K562 (cell line): Measurements from ENCODE around the gene ZNF792. TPM values are rescaled to one million over a fixed set of nuclear protein-coding genes. Genes with fewer than 3 reads are reported as not detected.
A peak's percentile ranks its signal among the peaks of the same experiment; 100 is the strongest.

Experiments
- CBX1 ChIP-seq: sonication (generic); IDR thresholded peaks from 2 replicates; pipeline ENCODE4 v1.6.1; 2016; ENCODE audit warnings: antibody characterized with exemption, low read depth, mild to moderate bottlenecking
- CHCHD3 ChIP-seq: fragments of 250-450 bp; sonication (Bioruptor Pico); IDR thresholded peaks from 2 replicates; pipeline ENCODE4 v2.1.2; 2022; ENCODE audit warnings: mild to moderate bottlenecking
- CREM ChIP-seq: IDR thresholded peaks from 2 replicates; pipeline ENCODE4 v1.6.1; 2014; ENCODE audit warnings: antibody characterized with exemption, low read depth
- EGR1 ChIP-seq: fragments of 450-650 bp; conservative IDR thresholded peaks from 2 replicates; pipeline ENCODE4 v1.6.1; 2017; ENCODE audit warnings: mild to moderate bottlenecking
- ELF4 ChIP-seq: fragments of 450-650 bp; formaldehyde crosslinking; IDR thresholded peaks from 2 replicates; pipeline ENCODE4 v1.4.0; 2022; ENCODE audit warnings: missing genetic modification characterization
- ERF ChIP-seq: fragments of 450-650 bp; formaldehyde crosslinking; IDR thresholded peaks from 2 replicates; pipeline ENCODE4 v1.4.0; 2020; ENCODE audit warnings: mild to moderate bottlenecking, mixed read lengths
- GMEB1 ChIP-seq: fragments of 250-450 bp; sonication (Bioruptor Pico); IDR thresholded peaks from 2 replicates; pipeline ENCODE4 v1.4.0; 2020; ENCODE audit warnings: mild to moderate bottlenecking
- HDGF ChIP-seq: fragments of 450-650 bp; IDR thresholded peaks from 2 replicates; pipeline ENCODE4 v1.6.1; 2016
- JUN ChIP-seq, 2 experiments: sonication (generic) in 1 of 2; formaldehyde crosslinking in 1 of 2; IDR thresholded peaks; 2 replicates each; pipeline versions ENCODE4 v1.6.1 to v1.8.0; 2012 to 2022; ENCODE audit warnings: borderline replicate concordance in 2 of 2, mild to moderate bottlenecking in 2 of 2, improper control_type of control experiment in 1 of 2, low read depth in 1 of 2, low read length in 1 of 2, missing genetic modification reagents in 1 of 2
- MNT ChIP-seq, 2 experiments: fragments of 450-650 bp; conservative IDR thresholded peaks; 2 replicates each; pipeline ENCODE4 v1.6.1; 2017; ENCODE audit warnings: mild to moderate bottlenecking in 2 of 2, moderate library complexity in 2 of 2
- MTA3 ChIP-seq: fragments of 450-650 bp; formaldehyde crosslinking; IDR thresholded peaks from 2 replicates; pipeline ENCODE4 v1.6.1; 2017; ENCODE audit warnings: mild to moderate bottlenecking, borderline replicate concordance
- POLR2A ChIP-seq: fragments of 450-650 bp; conservative IDR thresholded peaks from 2 replicates; pipeline ENCODE4 v1.6.1; 2016
- POLR3G ChIP-seq: IDR thresholded peaks from 2 replicates; pipeline ENCODE4 v1.6.1; 2011; ENCODE audit not compliant: insufficient read length, insufficient replicate concordance; ENCODE audit errors: extremely low read depth
- RBBP5 ChIP-seq: fragments of 200-600 bp; sonication (generic); IDR thresholded peaks from 2 replicates; pipeline ENCODE4 v1.6.1; 2012; ENCODE audit warnings: borderline replicate concordance, mild to moderate bottlenecking, low read length, control low read depth, inconsistent platforms; ENCODE audit not compliant: insufficient read depth, poor library complexity, severe bottlenecking
- RBM34 ChIP-seq: fragments of 200-400 bp; formaldehyde crosslinking; IDR thresholded peaks from 2 replicates; pipeline ENCODE4 v1.6.1; 2018; ENCODE audit warnings: low read length, borderline replicate concordance; ENCODE audit not compliant: insufficient read depth
- RNF2 ChIP-seq: sonication (generic); IDR thresholded peaks from 2 replicates; pipeline ENCODE4 v1.6.1; 2016
- SIN3A ChIP-seq, 2 experiments: fragments of 150-350 bp in 1 of 2; IDR thresholded peaks; 2 replicates each; pipeline ENCODE4 v1.6.1; 2011 to 2016; ENCODE audit warnings: borderline replicate concordance in 2 of 2, low read depth in 2 of 2, low read length in 2 of 2, mild to moderate bottlenecking in 2 of 2, moderate library complexity in 2 of 2; ENCODE audit not compliant: control insufficient read depth in 1 of 2
- TFAP4 ChIP-seq: sonication (generic); formaldehyde crosslinking; IDR thresholded peaks from 2 replicates; pipeline ENCODE4 v1.8.0; 2022; ENCODE audit warnings: missing genetic modification reagents, mild to moderate bottlenecking, moderate library complexity, borderline replicate concordance
- ZNF143 ChIP-seq: sonication (generic); formaldehyde crosslinking; IDR thresholded peaks from 2 replicates; pipeline ENCODE4 v1.9.0; 2022; ENCODE audit warnings: mild to moderate bottlenecking, missing genetic modification reagents
- ZNF408 ChIP-seq: fragments of 250-450 bp; sonication (Bioruptor Pico); IDR thresholded peaks from 2 replicates; pipeline ENCODE4 v1.4.0; 2020; ENCODE audit warnings: low read depth, mild to moderate bottlenecking, moderate library complexity
- ZNF561 ChIP-seq: fragments of 450-650 bp; formaldehyde crosslinking; conservative IDR thresholded peaks from 2 replicates; pipeline ENCODE4 v1.4.0; 2020; ENCODE audit warnings: mild to moderate bottlenecking, moderate library complexity
- ZNF778 ChIP-seq: fragments of 450-650 bp; formaldehyde crosslinking; IDR thresholded peaks from 2 replicates; pipeline ENCODE4 v1.4.0; 2020; ENCODE audit warnings: mild to moderate bottlenecking, moderate library complexity
- polyA plus RNA-seq, 8 experiments: library from polyadenylated mRNA; depleted of rRNA in 4 of 8; stranded (reverse) in 5 of 8; unstranded in 3 of 8; fragments of >200 nt; fragmentation: Nextera tagmentation in 2 of 8; fragmentation: Illumina TruSeq in 1 of 8; extraction: Ambion mirVana in 2 of 8; extraction: Trizol in 1 of 8; gene quantifications; 2 replicates each; pipeline versions ENCODE4 v1.2.1 to v1.2.3, GENCODE V29; 2011 to 2014; ENCODE audit warnings: inconsistent platforms in 1 of 8, missing spikeins in 1 of 8
- total RNA-seq, 7 experiments: library from RNA; depleted of rRNA in 6 of 7; stranded (reverse); fragments of >200 nt in 6 of 7; fragmentation: Illumina TruSeq in 2 of 7; extraction: Trizol in 2 of 7; gene quantifications; 2 replicates each; pipeline versions ENCODE4 v1.2.1 to v1.2.3, GENCODE V29; 2011 to 2021; ENCODE audit warnings: low replicate concordance in 1 of 7

ZNF792 gene
- total and polyA plus RNA-seq, 9 of the 15 experiments (the other 6 are each of a cell fraction or from before 2014, with no cell fraction given) = 3.3 to 16.5 (median 10.4) TPM

GRCh38 chr19:34926685-34927375 lies 37.2 kb downstream of the ZNF792 start, which contains the start of gene ZNF30 (continued):
- peak; percentile 52 to 68; a peak in 3 of 4 replicates for TF ChIP-seq MNT (conservative IDR thresholded peaks at IDR 0.05)
- TF ChIP-seq RNF2 = 0 out of 2 replicates have a peak, but pooled peaks have one; percentile 44
- no peak for TF ChIP-seq JUN (IDR thresholded peaks at IDR 0.05; ENCODE audit: borderline replicate concordance, low read depth, low read length)
- TF ChIP-seq JUN (CRISPR knock-in tag; IDR thresholded peaks at IDR 0.05; ENCODE audit: borderline replicate concordance) = no peak
- peak; percentile 58; the same call in 1 of the 2 replicates for TF ChIP-seq EGR1
- TF ChIP-seq ELF4 (CRISPR knock-in tag) = no peak
- TF ChIP-seq ERF (CRISPR knock-in tag) = 0 out of 2 replicates have a peak, but pooled peaks have one; percentile 20
- TF ChIP-seq ZNF778 = no peak
- peak; percentile 73 for TF ChIP-seq POLR2A
- TF ChIP-seq ZNF143 (CRISPR knock-in tag) = peak; percentile 81
- no peak for TF ChIP-seq CBX1
- TF ChIP-seq RBBP5 = peak; percentile 90
- TF ChIP-seq POLR3G = no peak
- TF ChIP-seq RBM34 = no peak
- TF ChIP-seq ZNF408 (CRISPR knock-in tag) = no peak
- TF ChIP-seq MTA3 = peak; percentile 81; the same call in 1 of the 2 replicates
- no peak for TF ChIP-seq CHCHD3 (CRISPR knock-in tag)
- TF ChIP-seq CREM = peak; percentile 52
- TF ChIP-seq ZNF561 (CRISPR knock-in tag) = no peak
- no peak for TF ChIP-seq HDGF
- TF ChIP-seq GMEB1 (CRISPR knock-in tag) = peak; percentile 70
- TF ChIP-seq TFAP4 (CRISPR knock-in tag) = peak; percentile 57
- TF ChIP-seq SIN3A (IDR thresholded peaks at IDR 0.05; ENCODE audit: borderline replicate concordance in 2 of 2, control insufficient read depth in 1 of 2, low read depth in 2 of 2, low read length in 2 of 2) = peak in 1 of 2 experiments; percentile 15; a peak in 1 of 4 replicates
